Superior temporal gyrus (tissue), 1 donor: ENCODE measurements around the gene SRGAP2C.
"Not testable (repeated sequence)": the region's sequence is repeated elsewhere in the genome, so short reads cannot be mapped to it uniquely, and the experiment has no call there.

ENCODE experiments used
- DNase-seq: peaks from one replicate; pipeline ENCODE4 v3.0.0-alpha.2; 2016; ENCODE audit errors: extremely low spot score

Gene SRGAP2C

GRCh38 chr1:121184290-121185127 lies at the start of gene SRGAP2C, which contains the start of gene FAM72B:
Gene SRGAP2C (plus strand): TSS chr1:121184975. CDS start chr1:121187447, 2,472 bp downstream.
Gene FAM72B (minus strand): TSS chr1:121184340. CDS start chr1:121183489, 851 bp downstream.
- DNase-seq: peak; percentile 99

DNA sequence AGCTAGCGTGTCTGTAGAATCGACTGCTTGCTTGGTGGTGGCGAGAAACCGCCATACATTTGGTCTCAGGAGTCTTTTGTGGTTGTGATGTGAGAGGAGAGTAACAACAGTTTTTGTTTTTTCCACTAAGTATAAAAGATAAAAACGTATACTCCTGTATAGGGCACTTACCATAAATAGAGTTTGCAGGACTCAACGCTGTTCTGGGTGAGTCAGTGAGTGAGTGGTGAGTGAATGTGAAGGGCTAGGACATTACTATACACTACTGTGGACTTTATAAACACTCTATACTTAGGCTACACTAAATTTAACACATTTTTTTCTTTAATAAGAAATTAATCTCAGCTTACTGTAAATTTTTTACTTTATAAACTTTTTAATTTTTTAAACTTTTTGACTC lies 44.4 kb upstream of the SRGAP2C start:
- DNase-seq: not testable (repeated sequence)

- DNase-seq: not testable (repeated sequence)
These were observed 36.1 kb upstream of the SRGAP2C start for GRCh38 chr1:121148489-121149190.

DNA sequence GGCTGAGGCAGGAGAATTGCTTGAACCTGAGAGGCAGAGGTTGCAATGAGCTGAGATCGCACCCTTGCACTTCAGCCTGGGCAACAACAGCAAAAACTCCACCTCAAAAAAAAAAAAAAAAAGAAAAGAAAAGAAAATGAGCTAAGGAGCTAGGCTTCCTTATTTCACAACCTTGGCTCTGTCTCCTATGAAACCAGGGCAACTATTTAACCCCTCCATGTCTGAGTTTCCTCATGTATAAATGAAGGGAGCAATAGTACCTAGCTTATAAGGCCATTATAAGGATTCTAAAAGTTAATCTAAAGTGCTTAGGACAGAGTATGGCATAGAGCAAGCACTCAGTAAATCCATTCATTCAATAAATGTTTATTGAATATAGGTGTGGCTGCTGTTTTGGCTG lies 33.5 kb upstream of the SRGAP2C start:
- DNase-seq: not testable (repeated sequence)

DNA sequence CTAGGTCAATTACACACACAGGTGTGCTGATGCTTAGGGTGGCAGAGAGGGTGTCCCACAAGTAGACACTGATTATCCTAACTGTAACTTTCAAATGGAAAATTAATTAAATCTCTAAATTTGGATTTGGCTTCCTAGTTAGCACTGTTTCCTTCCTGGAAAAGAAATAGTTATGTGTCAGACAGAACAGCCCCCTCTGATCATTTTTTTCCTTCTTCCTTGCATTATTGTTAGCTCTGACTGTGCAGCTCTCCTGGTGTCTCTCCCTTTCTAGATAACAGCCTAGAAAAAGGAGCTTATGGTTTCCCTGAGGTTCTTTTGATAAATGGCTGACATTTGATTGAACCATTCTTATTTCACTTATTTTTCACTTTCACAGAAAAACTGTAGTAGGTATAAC lies 32.0 kb upstream of the SRGAP2C start:
- not testable (repeated sequence) for DNase-seq

DNA sequence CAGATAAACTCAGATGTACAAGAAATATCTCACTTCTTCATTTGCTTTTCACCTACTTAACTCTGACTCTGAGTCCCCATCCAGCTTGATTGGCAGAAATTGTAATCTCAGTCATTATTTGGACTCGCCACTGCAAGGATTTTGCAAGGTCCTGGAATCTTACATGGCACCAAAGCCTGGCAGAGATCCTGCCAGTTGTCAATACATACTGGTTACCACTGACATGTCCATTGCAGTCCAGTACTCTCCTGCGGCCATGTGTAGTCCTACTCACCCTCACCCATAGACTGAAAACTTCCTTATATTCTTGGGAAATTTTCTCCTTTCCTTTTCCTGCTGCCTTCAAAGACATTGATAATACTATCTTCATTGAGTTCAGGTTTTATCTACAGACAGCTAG lies 30.0 kb upstream of the SRGAP2C start:
- not testable (repeated sequence) for DNase-seq

- DNase-seq: peak; percentile 16
These were observed 29.0 kb upstream of the SRGAP2C start for GRCh38 chr1:121155671-121156358.

DNA sequence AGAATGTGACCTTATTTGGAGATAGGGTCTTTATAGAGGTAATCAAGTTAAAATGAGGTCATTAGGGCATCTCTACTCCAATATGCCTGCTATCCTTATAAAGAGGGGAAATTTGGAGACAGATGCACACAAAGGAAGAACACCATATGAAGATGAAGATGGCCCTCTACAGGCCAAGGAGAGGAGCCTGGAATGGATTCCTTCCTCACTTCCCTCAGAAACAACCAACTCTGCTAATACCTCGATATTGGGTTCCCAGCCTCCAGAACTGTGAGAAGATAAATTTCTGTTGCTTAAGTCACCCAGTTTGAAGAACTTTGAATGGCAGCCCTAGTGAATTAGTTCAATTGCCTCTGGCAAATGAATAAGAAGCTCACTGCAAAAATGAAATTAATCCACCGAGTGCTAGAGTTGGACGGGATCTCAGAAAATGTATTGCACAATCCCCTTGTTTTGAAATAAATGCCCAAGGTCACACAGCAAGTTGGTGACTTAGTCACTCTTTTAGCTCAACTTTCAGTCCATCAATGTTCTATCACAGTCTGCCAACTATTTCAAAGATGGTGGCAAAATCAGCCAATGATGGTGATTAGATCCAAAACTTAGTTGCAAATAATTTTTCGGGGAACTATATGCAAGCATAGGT lies 27.7 kb upstream of the SRGAP2C start:
- DNase-seq: not testable (repeated sequence)

GRCh38 chr1:121157609-121158008 lies 27.2 kb upstream of the SRGAP2C start:
- not testable (repeated sequence) for DNase-seq

DNA sequence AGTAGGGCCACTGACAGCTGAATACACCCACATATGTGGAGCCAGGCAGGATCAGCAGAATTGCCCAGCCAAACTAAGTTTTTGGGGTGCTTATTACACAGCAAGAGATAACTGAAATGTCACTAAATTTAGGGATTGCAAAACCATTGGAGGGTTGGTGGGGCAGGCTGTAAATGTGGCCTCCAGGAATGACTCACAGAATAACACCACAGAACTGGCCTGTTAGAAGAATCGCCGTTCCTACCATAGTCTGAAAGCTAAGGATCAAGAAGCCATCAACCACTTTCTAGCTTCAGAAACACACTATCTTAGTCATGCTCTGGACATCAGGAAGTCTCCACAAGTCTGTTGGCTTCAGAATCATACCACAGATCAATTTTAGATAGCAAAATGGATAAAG lies 24.7 kb upstream of the SRGAP2C start:
- DNase-seq: not testable (repeated sequence)

DNA sequence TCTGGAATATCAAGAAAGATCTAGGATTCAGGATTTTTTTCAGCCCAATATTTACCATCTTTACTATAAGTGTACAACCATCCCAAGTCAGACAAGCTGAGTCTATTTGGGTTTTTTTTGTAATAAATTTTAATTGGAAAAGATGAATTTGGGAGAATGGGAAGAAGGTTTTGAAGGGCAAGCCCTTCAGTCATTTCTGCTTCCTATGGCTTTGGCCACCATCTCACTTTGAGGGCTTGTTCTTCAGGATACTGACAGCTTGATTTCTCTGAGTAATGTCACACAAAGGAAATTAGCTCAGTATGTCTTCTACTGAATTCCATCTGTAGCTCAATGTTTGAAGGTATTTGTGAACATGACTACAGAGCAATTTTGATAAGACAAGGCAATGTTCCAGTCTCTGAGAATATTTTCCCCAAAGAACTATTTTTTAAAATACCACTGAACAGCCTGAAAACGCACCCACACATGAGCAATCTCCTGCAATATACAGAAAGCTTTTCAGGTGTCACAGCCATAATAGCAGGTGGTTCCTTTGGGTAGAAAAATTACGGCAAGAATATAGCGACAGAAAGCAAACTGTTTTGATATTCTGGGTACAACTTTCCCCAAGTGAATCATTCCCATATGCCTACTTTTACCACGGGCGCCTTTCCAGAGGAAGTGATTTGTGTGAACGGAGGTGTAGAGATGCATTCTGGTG lies 23.4 kb upstream of the SRGAP2C start:
- DNase-seq: not testable (repeated sequence)

GRCh38 chr1:121163850-121164757 lies 20.7 kb upstream of the SRGAP2C start:
- DNase-seq: not testable (repeated sequence)

DNA sequence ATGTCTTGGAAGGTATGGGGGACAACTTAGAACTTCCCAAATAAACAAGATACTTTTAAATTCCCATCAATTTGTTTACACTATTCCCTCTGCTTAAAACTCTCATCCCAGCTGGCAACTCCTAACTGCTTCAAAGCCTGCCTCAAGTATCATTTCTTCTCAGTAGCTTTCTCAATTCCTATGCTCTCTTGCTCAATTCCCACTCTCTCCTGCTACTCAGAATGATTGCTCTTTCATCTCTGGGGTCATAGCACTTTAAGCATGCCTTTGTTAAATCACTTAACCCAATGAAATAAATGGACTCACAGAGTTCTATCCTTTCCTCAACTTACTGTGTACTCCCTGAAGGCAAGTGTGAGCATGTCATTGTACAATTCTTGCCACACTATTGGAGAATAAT lies 19.5 kb upstream of the SRGAP2C start:
- DNase-seq: not testable (repeated sequence)

DNA sequence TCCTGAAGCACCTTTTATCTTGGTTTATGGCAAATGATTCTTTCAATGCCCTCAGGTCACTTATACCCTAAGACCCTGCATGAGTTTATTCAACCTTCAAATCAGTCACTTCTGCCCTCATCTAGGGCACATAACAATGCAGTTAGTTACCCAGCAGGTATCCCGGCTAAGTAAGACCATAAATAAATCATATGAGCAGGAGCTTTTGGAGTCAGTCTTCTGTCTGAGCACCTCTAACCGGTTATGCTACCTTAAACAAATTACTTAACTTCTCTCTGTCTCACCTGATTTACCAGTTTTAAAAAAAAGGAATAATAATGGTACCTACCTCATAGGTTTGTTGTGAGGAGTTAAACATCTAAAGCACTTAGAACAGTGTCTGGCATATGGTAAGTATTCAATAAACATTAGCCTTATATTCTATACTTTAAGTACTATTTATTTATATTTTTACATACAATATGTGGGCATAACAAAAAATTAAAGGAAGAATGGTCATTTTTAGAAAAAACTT lies 17.5 kb upstream of the SRGAP2C start:
- not testable (repeated sequence) for DNase-seq

- DNase-seq: not testable (repeated sequence)
These were observed 16.6 kb upstream of the SRGAP2C start for GRCh38 chr1:121168152-121168668.

- not testable (repeated sequence) for DNase-seq
These were observed 8.1 kb upstream of the SRGAP2C start for GRCh38 chr1:121176649-121177048.

DNA sequence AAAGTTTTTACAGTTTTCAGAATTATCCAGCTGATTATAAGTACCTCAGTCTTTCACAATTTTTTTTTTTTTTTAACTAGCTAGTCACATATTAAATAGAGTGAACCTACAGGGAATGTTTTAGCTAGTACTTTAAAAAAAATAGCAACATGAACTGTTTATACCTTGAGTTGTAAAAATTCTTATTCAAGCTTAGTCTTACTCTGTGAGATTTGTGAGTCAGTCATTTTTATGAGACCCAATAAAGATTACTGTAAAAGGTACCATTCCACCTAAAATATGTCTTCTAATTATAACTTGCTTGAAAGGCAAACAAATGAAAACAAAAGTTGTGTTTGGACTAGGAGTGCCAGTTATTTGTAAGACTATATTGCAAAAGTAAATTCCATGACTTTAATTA lies 6.6 kb upstream of the SRGAP2C start:
- DNase-seq: not testable (repeated sequence)

DNA sequence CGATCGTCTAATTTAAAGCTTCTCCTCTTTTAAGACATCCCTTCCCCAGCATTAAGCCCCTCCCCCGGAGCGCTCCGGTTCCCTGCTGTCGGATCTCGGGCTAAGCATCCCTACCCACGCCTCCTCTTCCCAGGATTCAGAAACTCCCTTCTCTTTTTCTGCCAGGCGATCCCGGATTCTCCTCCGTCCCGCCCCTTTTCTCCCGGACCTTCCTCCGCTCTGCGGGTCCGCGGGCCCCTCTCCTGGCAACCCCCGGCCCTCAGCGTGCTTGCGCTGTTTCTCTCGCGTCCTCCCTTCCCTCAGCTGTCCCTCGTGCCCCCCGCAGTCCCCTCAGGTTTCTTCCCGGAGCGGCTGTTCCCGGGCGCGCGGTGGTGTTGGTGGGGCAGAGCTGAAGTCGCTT lies 908 bp upstream of the SRGAP2C start:
- DNase-seq: not testable (repeated sequence)

DNA sequence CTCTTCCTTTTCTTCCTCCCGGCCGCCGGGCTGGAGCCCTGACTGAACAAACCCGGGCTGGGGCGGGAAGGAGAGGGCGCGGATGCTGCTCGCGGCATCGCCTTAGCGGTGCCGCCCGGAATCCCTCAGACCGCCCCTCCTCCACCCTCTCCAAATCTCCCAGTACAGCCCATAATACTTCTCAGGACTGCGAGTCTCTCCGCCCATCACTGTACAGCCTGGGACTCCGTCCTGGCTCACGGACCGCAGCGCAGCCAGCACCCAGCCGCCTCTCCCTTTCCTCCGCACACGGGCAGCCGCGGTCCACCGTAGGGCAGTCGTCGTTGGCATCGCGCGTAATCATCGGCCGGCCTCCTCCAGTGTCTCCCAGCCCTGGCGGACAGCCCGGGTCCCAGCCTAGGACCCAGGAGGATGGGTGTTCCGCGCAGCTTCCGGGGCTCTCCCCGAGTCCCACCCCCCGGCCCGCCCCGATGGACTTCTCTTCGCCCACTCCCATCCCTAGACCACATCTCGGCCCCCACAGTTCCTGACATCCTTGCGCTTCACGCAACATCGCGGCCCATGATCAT lies 449 bp downstream of the SRGAP2C start:
- not testable (repeated sequence) for DNase-seq
